A549 (cell line): ENCODE results near the gene KCNG2. TPM values are rescaled to one million over a fixed set of nuclear protein-coding genes. Genes with fewer than 3 reads are reported as not detected.

Source experiments
- ATAC-seq, 2 experiments: fragments of 200-7000 bp in 1 of 2; fragments of >200 bp in 1 of 2; cut with Nextera tagmentation in 1 of 2; cut with Tn5 transposase in 1 of 2; 3 replicates each; pipeline versions ENCODE4 v1.8.0 to v1.9.1; 2018 to 2020; ENCODE audit warnings: mild to moderate bottlenecking in 1 of 2, moderate library complexity in 1 of 2
- CTCF ChIA-PET: fragments of 300-600 bp; sonication (Branson Sonifier 250); formaldehyde crosslinking; extraction: SDS; loops from one replicate; lab custom pipeline; 2021; ENCODE audit warnings: antibody characterized with exemption, inconsistent platforms; lab: Yijun Ruan, JAX
- POLR2A ChIA-PET: fragments of 350-600 bp; formaldehyde crosslinking; extraction: SDS; loops from one replicate; lab custom pipeline; 2021; ENCODE audit warnings: antibody characterized with exemption, inconsistent platforms; lab: Yijun Ruan, JAX
- DNase-seq, 2 experiments: peaks; one replicate each; pipeline versions ENCODE4 v3.0.0 to v3.0.0-alpha.2; 2011 to 2016; ENCODE audit warnings: low read depth in 1 of 2, low spot score in 1 of 2
- FAIRE-seq: peaks from 2 replicates; lab custom pipeline; 2011; peaks lifted over from hg19 to GRCh38; lab: Jason Lieb, UNC
- H3K27ac ChIP-seq, 2 experiments: fragments of >200 bp; sonication (Bioruptor Twin); formaldehyde crosslinking; 3 replicates each; pipeline ENCODE4 v1.5.1; 2016 to 2017
- H3K4me1 ChIP-seq: fragments of >200 bp; sonication (Bioruptor Twin); formaldehyde crosslinking; 3 replicates; pipeline ENCODE4 v1.6.1; 2016
- H3K4me2 ChIP-seq: fragments of >200 bp; sonication (Bioruptor Twin); formaldehyde crosslinking; 3 replicates; pipeline ENCODE4 v1.6.1; 2016
- H3K4me3 ChIP-seq: fragments of >200 bp; sonication (Bioruptor Twin); formaldehyde crosslinking; 3 replicates; pipeline ENCODE4 v1.5.1; 2016
- H3K9me3 ChIP-seq: fragments of >200 bp; sonication (Bioruptor Twin); formaldehyde crosslinking; 3 replicates; pipeline ENCODE4 v1.6.1; 2016
- CBX2 ChIP-seq: fragments of 200-600 bp; sonication (generic); IDR thresholded peaks from 2 replicates; pipeline ENCODE4 v1.6.1; 2016; ENCODE audit warnings: low read depth, mild to moderate bottlenecking, borderline replicate concordance
- CHD4 ChIP-seq: fragments of 200-600 bp; sonication (generic); IDR thresholded peaks from 2 replicates; pipeline ENCODE4 v1.6.1; 2016; ENCODE audit warnings: antibody characterized with exemption, mild to moderate bottlenecking, borderline replicate concordance
- EHF ChIP-seq: fragments of 250-450 bp; sonication (Bioruptor Pico); IDR thresholded peaks from 2 replicates; pipeline ENCODE4 v1.5.0; 2020; ENCODE audit warnings: mild to moderate bottlenecking
- ESRRA ChIP-seq: fragments of 150-350 bp; IDR thresholded peaks from 2 replicates; pipeline ENCODE4 v1.6.1; 2014; ENCODE audit warnings: mild to moderate bottlenecking, low read length, borderline replicate concordance
- FOXS1 ChIP-seq: fragments of 250-450 bp; sonication (Bioruptor Pico); IDR thresholded peaks from 2 replicates; pipeline ENCODE4 v1.5.0; 2020; ENCODE audit warnings: mild to moderate bottlenecking, moderate library complexity
- HDAC2 ChIP-seq: fragments of 200-600 bp; sonication (generic); IDR thresholded peaks from 2 replicates; pipeline ENCODE4 v1.6.1; 2016
- HEYL ChIP-seq: fragments of 250-450 bp; sonication (Bioruptor Pico); IDR thresholded peaks from 2 replicates; pipeline ENCODE4 v1.8.0; 2021; ENCODE audit warnings: mild to moderate bottlenecking, moderate library complexity
- HOXB13 ChIP-seq: fragments of 250-450 bp; sonication (Bioruptor Pico); IDR thresholded peaks from 2 replicates; pipeline ENCODE4 v1.5.0; 2020; ENCODE audit warnings: low read depth, mild to moderate bottlenecking, moderate library complexity
- JUN ChIP-seq, 2 experiments: fragments of >200 bp; sonication (Bioruptor Twin); formaldehyde crosslinking; IDR thresholded peaks; 2 replicates in 1 of 2; 3 replicates in 1 of 2; pipeline ENCODE4 v1.6.1; 2016 to 2017
- KDM1A ChIP-seq: fragments of 200-600 bp; sonication (generic); IDR thresholded peaks from 2 replicates; pipeline ENCODE4 v1.6.1; 2016; ENCODE audit warnings: low read depth, mild to moderate bottlenecking
- MYC ChIP-seq: IDR thresholded peaks from 2 replicates; pipeline ENCODE4 v1.6.1; 2012; ENCODE audit warnings: mild to moderate bottlenecking, inconsistent platforms, low read length, improper control_type of control experiment, borderline replicate concordance
- NFE2L2 ChIP-seq: fragments of 150-350 bp; conservative IDR thresholded peaks from 2 replicates; pipeline ENCODE4 v1.6.1; 2014; ENCODE audit warnings: low read length
- PHF8 ChIP-seq: fragments of 200-600 bp; sonication (generic); IDR thresholded peaks from 2 replicates; pipeline ENCODE4 v1.6.1; 2016; ENCODE audit warnings: low read depth, mild to moderate bottlenecking, antibody characterized with exemption, moderate library complexity, borderline replicate concordance
- POLR2A ChIP-seq: IDR thresholded peaks from 2 replicates; pipeline ENCODE4 v1.6.1; 2012; ENCODE audit warnings: mild to moderate bottlenecking, low read length
- RAD21 ChIP-seq, 2 experiments: fragments of >200 bp in 1 of 2; sonication (Bioruptor Twin) in 1 of 2; formaldehyde crosslinking in 1 of 2; IDR thresholded peaks in 1 of 2; conservative IDR thresholded peaks in 1 of 2; 2 replicates in 1 of 2; 3 replicates in 1 of 2; pipeline ENCODE4 v1.6.1; 2012 to 2018; ENCODE audit warnings: inconsistent platforms in 1 of 2
- RARB ChIP-seq: fragments of 250-450 bp; sonication (Bioruptor Pico); IDR thresholded peaks from 2 replicates; pipeline ENCODE4 v1.8.0; 2021; ENCODE audit warnings: mild to moderate bottlenecking, moderate library complexity
- RCOR1 ChIP-seq: fragments of 150-350 bp; IDR thresholded peaks from 2 replicates; pipeline ENCODE4 v1.6.1; 2014; ENCODE audit warnings: antibody characterized with exemption, low read length, low read depth
- RFX5 ChIP-seq: fragments of 450-650 bp; IDR thresholded peaks from 2 replicates; pipeline ENCODE4 v1.7.1; 2014; ENCODE audit warnings: antibody characterized with exemption, mild to moderate bottlenecking, moderate library complexity
- ZFP36 ChIP-seq: fragments of 450-650 bp; IDR thresholded peaks from 2 replicates; pipeline ENCODE4 v1.6.1; 2014; ENCODE audit warnings: borderline replicate concordance; ENCODE audit not compliant: partially characterized antibody
- ZSCAN20 ChIP-seq: fragments of 250-450 bp; sonication (Bioruptor Pico); IDR thresholded peaks from 2 replicates; pipeline ENCODE4 v1.8.0; 2022; ENCODE audit warnings: mild to moderate bottlenecking, moderate library complexity
- WGBS: methylation state at CpG from one replicate; pipeline ENCODE4 v1.1.6; 2017; ENCODE audit errors: missing lambda C conversion rate; 5-methylcytosine and 5-hydroxymethylcytosine counted together
- polyA plus RNA-seq, 4 experiments: library from polyadenylated mRNA; depleted of rRNA in 3 of 4; stranded (reverse); fragments of >200 nt; fragmentation: RNase III in 1 of 4; extraction: RNeasy Plus Mini Kit Qiagen cat#74134 plus additional on column Dnase treatment in 1 of 4; gene quantifications; 2 replicates in 3 of 4; 3 replicates in 1 of 4; pipeline ENCODE4 v1.2.3, GENCODE V29; 2011 to 2017
- TF ChIP-seq, protein P1 (sequence below): fragments of >200 bp; sonication (Bioruptor Twin); formaldehyde crosslinking; IDR thresholded peaks from 3 replicates; pipeline ENCODE4 v1.5.1; 2016
- TF ChIP-seq, protein P2 (sequence below): fragments of 250-450 bp; sonication (Bioruptor Pico); IDR thresholded peaks from 2 replicates; pipeline ENCODE4 v1.5.0; 2021; ENCODE audit warnings: mild to moderate bottlenecking, moderate library complexity, borderline replicate concordance
- TF ChIP-seq, protein P3 (sequence below): fragments of 450-650 bp; IDR thresholded peaks from 2 replicates; pipeline ENCODE4 v1.6.1; 2014; ENCODE audit warnings: antibody characterized with exemption
- TF ChIP-seq, protein P4 (sequence below): fragments of 150-350 bp; IDR thresholded peaks from 2 replicates; pipeline ENCODE4 v1.6.1; 2014; ENCODE audit warnings: low read depth, mild to moderate bottlenecking, low read length
- TF ChIP-seq, protein P5 (sequence below): IDR thresholded peaks from 2 replicates; pipeline ENCODE4 v1.6.1; 2012

KCNG2 gene
- polyA plus RNA-seq, 2 of the 4 experiments (the other 2 are of a cell fraction), result not detected

DNA sequence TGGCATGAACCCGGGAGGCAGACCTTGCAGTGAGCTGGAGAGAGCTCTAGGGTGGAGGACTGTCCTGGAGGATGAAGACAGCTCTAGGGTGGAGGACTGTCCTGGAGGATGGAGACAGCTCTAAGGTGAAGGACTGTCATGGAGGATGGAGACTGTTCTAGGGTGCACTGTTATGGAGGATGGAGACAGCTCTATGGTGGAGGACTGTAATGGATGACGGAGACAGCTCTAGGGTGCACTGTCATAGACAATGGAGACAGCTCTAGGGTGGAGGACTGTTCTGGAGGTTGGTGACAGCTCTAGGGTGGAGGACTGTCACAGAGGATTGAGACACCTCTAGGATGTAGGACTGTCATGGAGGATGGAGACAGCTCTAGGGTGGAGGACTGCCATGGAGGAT is 21.1 kb upstream of the KCNG2 start:
- DNase-seq (no peak), FAIRE-seq (no peak), ATAC-seq (no peak)
- Histone ChIP-seq H3K4me1 (no peaks in the 10 kb centered on the region), H3K4me2 (no peak overlapping the region), H3K9me3 (no peaks in the 10 kb centered on the region), H3K27ac (no peak overlapping the region), H3K4me3 (no peak overlapping the region)
- WGBS, result 0% methylated on average over 2 of the region's 2 CpGs
- no peak for TF ChIP-seq MYC
- TF ChIP-seq HDAC2, result no peak
- TF ChIP-seq CHD4, result no peak
- CTCF ChIA-PET, result interaction anchor here (0.6 kb wide), 1 partner anchor 43 kb away, joined by 3 read pairs; no protein-coding TSS in a partner anchor
- POLR2A ChIA-PET, result no interaction called here

DNA sequence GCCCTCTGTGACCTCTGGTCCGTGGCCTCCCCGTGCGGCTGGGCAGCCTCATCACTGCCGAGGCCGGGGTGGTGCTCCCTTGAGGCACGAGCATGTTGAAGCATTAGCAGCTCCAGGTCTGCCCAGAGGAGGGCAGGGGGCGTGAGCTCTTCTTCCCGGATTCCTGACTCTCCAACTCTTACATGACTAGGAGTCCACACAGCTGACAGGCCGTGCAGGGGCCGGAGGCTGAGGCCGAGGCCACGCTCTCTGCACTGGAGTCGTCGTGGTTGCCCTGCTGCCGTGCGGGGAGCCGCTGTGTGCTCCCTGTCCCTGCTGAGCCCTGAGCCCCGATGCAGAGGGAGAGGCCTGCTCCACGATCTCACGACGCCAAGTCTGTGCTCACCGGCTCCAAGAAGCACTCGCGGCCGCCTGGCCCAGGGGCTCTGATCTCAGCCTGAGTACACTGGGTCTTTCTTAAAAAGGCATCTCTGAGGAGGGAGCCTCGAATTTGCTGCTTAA is 19.4 kb upstream of the KCNG2 start:
- FAIRE-seq, result no peak
- Histone ChIP-seq H3K4me2 (no peak overlapping the region), H3K4me3 (no peak overlapping the region), H3K9me3 (no peaks in the 10 kb centered on the region), H3K4me1 (no peaks in the 10 kb centered on the region), H3K27ac (no peak overlapping the region)
- no peak for ATAC-seq
- TF ChIP-seq KDM1A (no peak), EHF (no peak), RARB (CRISPR knock-in tag) (no peak), RAD21 (conservative IDR thresholded peaks at IDR 0.05 in 1 of 2, IDR thresholded peaks at IDR 0.05 in 1 of 2) (no peak), ESRRA (no peak), RCOR1 (no peak), FOXS1 (CRISPR knock-in tag) (no peak), POLR2A (no peak), HEYL (CRISPR knock-in tag) (no peak), JUN (IDR thresholded peaks at IDR 0.05) (no peak)
- TF ChIP-seq, protein P1, sequence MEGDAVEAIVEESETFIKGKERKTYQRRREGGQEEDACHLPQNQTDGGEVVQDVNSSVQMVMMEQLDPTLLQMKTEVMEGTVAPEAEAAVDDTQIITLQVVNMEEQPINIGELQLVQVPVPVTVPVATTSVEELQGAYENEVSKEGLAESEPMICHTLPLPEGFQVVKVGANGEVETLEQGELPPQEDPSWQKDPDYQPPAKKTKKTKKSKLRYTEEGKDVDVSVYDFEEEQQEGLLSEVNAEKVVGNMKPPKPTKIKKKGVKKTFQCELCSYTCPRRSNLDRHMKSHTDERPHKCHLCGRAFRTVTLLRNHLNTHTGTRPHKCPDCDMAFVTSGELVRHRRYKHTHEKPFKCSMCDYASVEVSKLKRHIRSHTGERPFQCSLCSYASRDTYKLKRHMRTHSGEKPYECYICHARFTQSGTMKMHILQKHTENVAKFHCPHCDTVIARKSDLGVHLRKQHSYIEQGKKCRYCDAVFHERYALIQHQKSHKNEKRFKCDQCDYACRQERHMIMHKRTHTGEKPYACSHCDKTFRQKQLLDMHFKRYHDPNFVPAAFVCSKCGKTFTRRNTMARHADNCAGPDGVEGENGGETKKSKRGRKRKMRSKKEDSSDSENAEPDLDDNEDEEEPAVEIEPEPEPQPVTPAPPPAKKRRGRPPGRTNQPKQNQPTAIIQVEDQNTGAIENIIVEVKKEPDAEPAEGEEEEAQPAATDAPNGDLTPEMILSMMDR, result no peak
- TF ChIP-seq, protein P2, sequence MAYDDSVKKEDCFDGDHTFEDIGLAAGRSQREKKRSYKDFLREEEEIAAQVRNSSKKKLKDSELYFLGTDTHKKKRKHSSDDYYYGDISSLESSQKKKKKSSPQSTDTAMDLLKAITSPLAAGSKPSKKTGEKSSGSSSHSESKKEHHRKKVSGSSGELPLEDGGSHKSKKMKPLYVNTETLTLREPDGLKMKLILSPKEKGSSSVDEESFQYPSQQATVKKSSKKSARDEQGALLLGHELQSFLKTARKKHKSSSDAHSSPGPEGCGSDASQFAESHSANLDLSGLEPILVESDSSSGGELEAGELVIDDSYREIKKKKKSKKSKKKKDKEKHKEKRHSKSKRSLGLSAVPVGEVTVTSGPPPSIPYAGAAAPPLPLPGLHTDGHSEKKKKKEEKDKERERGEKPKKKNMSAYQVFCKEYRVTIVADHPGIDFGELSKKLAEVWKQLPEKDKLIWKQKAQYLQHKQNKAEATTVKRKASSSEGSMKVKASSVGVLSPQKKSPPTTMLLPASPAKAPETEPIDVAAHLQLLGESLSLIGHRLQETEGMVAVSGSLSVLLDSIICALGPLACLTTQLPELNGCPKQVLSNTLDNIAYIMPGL (CRISPR knock-in tag), result no peak
- TF ChIP-seq, protein P3, sequence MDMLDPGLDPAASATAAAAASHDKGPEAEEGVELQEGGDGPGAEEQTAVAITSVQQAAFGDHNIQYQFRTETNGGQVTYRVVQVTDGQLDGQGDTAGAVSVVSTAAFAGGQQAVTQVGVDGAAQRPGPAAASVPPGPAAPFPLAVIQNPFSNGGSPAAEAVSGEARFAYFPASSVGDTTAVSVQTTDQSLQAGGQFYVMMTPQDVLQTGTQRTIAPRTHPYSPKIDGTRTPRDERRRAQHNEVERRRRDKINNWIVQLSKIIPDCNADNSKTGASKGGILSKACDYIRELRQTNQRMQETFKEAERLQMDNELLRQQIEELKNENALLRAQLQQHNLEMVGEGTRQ, result no peak
- DNase-seq, result no peak
- CTCF ChIA-PET, result no interaction called here
- POLR2A ChIA-PET, result no interaction called here
- whole genome bisulfite sequencing, result 63% methylated on average over 6 of the region's 26 CpGs

DNA sequence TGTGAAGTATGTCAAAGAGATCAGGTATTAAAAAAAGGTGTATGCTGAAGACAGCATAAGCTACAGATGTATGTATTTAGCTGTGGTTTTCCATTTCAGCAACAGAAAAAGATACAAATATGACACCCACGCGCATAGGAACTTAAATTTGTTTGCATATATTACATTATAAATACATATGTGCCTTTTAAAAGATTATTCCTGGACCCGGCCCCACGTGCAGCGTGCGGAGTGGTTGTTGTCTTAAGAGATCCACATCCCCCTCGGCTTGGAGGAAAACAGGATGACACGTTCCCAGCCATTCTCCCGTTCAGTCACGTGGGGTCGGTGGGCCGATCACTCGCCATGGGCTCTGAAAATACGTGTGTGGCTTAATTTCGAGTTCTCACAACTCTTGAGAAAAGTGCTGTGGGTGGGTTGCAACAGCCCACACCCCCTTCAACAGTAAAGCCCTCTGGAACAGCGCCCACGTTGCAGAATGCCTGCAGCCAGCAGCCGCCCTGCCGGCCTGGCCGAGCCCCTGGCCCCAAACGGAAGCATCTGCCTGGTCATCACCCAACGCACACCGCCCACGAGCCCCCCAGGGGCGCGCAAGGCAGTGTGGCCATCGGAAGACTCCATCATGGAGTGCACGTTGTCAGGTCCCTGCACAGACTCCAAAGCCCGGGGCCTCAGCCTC is 18.6 kb upstream of the KCNG2 start:
- Histone ChIP-seq H3K27ac (no peak overlapping the region), H3K9me3 (no peaks in the 10 kb centered on the region), H3K4me2 (no peak overlapping the region), H3K4me3 (no peak overlapping the region), H3K4me1 (no peaks in the 10 kb centered on the region)
- ChIA-PET POLR2A (no interaction called here), CTCF (no interaction called here)
- FAIRE-seq, result no peak
- WGBS, result 58% methylated on average over 28 of the region's 29 CpGs
- ATAC-seq, result no peak
- no peak for DNase-seq
- TF ChIP-seq ZSCAN20 (no peak), ZFP36 (no peak), RFX5 (no peak), PHF8 (no peak), NFE2L2 (no peak), HOXB13 (no peak), JUN (IDR thresholded peaks at IDR 0.05) (no peak), CBX2 (no peak)
- TF ChIP-seq, protein P4, sequence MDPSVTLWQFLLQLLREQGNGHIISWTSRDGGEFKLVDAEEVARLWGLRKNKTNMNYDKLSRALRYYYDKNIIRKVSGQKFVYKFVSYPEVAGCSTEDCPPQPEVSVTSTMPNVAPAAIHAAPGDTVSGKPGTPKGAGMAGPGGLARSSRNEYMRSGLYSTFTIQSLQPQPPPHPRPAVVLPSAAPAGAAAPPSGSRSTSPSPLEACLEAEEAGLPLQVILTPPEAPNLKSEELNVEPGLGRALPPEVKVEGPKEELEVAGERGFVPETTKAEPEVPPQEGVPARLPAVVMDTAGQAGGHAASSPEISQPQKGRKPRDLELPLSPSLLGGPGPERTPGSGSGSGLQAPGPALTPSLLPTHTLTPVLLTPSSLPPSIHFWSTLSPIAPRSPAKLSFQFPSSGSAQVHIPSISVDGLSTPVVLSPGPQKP, result no peak
- TF ChIP-seq, protein P2 (CRISPR knock-in tag), result no peak
- TF ChIP-seq, protein P5, sequence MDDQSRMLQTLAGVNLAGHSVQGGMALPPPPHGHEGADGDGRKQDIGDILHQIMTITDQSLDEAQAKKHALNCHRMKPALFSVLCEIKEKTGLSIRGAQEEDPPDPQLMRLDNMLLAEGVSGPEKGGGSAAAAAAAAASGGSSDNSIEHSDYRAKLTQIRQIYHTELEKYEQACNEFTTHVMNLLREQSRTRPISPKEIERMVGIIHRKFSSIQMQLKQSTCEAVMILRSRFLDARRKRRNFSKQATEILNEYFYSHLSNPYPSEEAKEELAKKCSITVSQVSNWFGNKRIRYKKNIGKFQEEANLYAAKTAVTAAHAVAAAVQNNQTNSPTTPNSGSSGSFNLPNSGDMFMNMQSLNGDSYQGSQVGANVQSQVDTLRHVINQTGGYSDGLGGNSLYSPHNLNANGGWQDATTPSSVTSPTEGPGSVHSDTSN, result no peak
